Dermis microvascular lymphatic vessel endothelial cell (primary cell): ENCODE results near the gene BCL10. TPM values are rescaled to one million over a fixed set of nuclear protein-coding genes. Genes with fewer than 3 reads are reported as not detected.

Experiments
- DNase-seq, 2 donors: peaks; one replicate each; pipeline versions ENCODE4 v3.0.0 to v3.0.0-alpha.2; 2010; ENCODE audit warnings: low read depth in 2 of 2
- total RNA-seq: library from RNA; depleted of rRNA; stranded (reverse); fragments of >200 nt; gene quantifications from 2 replicates; pipeline ENCODE4 v1.2.1, GENCODE V29; 2014

BCL10 gene
- 51.3 and 65.4 TPM in 2 replicates for total RNA-seq

DNA sequence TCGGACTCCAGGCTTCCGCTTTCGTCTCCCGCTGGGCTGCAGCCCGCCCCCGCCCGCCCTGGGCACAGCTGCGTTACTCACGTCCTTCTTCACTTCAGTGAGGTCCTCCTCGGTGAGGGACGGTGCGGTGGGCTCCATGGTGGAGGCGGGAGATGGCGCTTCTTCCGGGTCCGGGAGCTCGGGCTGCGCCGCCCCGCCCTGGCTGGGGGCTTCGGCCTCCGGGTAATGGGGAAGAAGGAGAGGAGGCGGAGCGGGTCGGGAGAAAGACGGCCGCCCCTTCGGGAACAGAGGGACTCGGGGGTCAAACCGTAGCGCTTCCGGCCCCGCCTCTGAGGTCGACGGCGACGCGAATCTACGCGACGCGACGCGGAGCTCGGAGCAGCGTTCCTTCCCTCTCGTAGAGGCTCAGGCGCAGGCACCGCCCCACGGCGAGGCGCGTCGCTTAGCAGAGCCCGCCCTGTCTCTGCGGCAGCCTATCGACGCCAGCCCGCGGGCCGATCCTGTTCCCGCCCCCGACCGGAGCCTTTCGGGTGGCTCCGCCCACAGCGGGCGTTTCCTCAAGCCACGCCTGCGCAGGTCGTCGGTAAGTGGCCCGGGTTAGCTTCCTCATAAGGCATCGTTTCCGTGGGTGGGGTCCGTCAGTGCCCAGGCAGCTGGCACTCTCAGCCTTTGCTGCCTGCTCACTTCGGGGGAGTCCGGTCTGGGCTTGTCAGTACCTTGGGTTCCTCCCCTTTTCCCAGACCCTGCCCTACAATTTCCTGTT, at the start of gene BCL10:
Gene BCL10 (minus strand): TSS at position 418 of the 763 bp plus-strand sequence. CDS start 280 bp downstream, at position 138.
- peak; percentile 92 to 99 for DNase-seq

DNA sequence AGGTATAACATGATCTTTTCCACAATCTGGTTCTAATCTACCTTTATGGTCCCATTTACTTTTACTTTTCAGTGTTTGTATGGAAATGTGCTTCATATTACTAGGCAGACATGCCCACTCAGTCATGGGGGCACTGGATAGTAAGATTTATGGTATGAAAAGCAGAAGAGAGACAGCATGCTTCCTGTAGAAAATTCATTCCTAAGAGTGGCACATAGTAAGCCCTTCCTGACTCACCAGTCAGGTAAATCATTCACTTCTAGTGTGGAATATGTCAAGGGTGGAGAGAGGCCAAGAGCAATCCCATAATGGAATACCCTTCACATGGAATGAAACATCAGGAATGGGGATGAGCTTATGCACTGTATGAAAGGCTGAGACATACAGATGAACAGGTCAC, 49.5 kb upstream of the BCL10 start:
- DNase-seq, result peak in 1 of 2 donors; percentile 58

DNA sequence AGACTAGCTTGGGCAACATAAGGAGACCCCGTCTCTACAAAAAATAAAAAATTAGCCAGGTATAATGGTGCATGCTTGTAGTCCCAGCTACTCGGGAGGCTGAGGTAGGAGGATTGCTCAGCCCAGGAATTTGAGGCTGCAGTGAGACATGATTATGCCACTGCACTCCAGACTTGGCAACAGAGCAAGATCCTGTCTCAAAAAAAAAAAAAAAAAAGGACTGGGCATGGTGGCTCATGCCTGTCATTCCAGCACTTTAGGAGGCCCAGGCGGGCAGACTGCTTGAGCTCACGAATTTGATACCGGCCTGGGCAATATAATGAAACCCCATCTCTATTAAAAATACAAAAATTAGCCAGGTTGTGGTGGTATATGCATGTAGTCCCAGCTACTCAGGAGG, 47.3 kb upstream of the BCL10 start:
- DNase-seq, result no peak

- peak in 1 of 2 donors; percentile 61 for DNase-seq
Observed at GRCh38 chr1:85322655-85323054, 46.2 kb upstream of the BCL10 start.

GRCh38 chr1:85321237-85321964, 45.0 kb upstream of the BCL10 start:
- no peak for DNase-seq

DNA sequence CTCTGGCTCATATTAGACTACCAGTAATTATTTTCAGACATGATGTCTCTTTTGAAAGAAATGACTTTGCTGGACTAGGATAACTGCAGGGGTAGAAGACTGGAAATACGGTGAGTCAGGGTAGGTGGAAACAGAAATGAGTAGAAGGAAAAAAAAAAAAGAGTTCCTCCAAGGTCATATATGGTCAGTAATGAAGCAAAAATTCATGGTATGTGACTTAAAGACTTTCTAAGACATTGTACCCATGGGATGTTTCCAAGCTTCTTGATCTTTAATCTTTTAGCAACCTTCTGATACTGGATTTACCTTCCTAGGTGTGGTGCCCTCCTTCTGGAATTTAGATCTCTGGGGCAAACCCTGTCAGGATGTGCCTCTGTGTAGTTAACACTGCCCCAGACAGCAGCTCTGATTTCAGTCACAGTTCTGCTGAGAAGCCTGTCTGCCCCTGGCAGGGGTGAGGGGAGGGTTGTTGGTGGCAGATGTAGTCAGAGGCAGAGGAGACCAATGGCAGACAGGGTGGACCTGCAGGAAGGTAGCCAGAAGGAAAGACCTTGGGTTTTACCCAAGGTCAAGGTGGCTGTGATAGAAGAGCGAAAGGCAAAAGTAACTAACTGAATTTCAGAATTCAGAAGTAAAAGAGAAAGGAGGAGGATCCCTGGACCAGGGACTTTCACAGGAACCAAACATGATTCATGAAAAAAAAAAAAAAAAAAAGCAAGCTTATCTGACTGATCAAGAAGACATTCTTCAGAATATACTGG, 44.1 kb upstream of the BCL10 start:
- DNase-seq, result peak in 1 of 2 donors; percentile 73

GRCh38 chr1:85319931-85320330, 43.5 kb upstream of the BCL10 start:
- DNase-seq, result peak in 1 of 2 donors; percentile 87

- DNase-seq, result no peak
Observed at GRCh38 chr1:85319491-85319890, 43.1 kb upstream of the BCL10 start.

DNA sequence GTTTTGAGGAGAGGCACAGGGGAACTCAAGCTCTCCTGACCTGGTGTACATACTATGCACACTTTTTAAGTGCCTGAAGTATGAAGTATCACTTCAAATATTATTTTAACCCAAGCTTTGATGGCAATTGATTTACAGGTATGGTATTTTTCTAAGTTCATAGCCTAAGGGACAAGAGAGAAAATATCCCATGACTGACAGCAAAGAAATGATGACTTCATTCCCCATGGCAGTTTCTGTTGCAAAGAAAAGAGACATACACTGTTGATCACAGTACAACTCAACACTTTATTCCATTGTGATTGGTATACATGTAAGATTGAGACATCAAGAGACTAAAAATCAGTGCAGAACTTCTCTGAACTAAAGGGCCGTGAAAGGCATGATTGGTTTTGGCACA, 41.8 kb upstream of the BCL10 start:
- DNase-seq, result no peak

GRCh38 chr1:85317560-85317959, 41.1 kb upstream of the BCL10 start:
- no peak for DNase-seq

DNA sequence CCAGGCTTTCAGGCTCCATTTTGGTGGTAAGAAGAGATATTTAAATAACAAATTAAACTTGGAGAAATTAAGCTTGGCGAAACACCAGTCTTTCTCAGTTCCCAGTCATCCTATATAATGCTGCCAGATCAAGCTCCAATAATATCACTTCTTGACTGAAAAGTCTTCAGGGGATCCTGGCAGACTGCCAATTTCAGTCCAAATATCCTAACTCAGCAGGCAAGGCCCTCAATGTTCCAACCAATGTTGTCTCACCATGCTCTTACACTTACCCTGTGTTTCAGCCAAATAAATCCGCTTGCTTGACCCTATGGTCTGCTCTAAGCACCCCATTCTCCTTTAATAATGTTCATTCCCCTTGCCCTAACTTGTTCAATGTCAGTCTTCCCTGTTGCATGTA, 39.9 kb upstream of the BCL10 start:
- DNase-seq, result no peak

DNA sequence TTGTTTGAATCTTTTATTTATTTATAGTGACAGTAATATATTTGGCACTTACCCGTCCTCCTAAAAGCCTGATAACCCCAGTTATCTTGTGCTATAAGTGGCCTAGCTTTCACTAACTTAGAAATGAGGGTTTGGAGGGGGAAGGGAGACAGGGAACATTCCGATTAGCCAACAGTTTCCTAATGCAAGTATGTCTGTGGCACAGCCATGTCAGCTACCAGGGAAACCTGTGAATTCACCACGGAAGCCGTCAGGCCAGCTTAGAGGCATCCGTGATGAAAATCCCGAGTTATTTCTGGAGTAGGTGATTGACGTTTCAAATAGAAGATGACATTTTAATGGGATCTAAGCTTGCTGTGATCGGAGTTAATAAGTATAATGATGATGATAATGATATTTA, 39.4 kb upstream of the BCL10 start:
- no peak for DNase-seq

- no peak for DNase-seq
Observed at GRCh38 chr1:85314726-85315125, 38.3 kb upstream of the BCL10 start.

GRCh38 chr1:85313888-85314696, 37.7 kb upstream of the BCL10 start:
- DNase-seq, result peak; percentile 70 to 90

DNA sequence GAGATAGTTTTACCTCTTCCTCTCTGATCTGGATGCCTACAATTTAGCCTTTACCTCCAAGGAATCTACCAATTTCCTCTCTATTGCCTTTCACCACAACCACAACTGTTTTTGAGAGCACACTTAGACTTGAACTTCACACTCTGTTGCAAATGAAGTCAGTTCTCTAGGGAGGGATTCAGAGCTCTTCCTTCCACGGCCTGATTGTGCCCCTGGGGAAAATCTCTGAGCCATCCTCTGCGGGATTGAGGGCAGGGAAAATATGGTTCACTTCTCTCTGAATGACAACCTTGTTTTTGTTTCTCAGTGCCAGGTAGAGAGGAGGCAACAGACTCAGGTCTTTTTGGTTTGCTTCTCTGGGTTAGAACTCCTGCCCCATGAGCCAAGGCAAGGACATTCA, 35.4 kb upstream of the BCL10 start:
- DNase-seq, result no peak

DNA sequence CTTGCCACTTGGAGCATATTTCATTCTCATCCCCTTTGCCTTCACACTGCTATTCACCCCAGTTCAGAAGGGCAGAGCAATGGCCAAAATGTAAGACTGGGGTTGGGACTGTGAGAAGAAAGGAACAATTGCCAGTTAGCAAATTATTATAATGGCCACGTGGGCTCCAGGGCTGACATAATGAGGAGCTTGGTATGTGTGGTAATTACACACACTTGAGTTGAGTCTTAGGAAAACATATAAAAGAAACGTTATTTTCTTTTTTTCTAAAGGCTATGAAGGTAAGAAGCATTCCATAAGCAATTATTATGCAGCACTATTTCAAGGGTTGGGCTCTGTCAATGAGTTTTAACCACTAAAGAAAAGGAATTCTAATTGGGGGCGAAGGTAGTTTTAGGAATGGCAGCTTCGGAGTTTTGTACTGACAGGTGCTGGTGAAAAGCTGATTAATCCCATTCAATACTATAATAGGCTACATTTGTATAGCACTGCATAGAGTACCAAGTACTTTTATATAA, 32.5 kb upstream of the BCL10 start:
- no peak for DNase-seq

DNA sequence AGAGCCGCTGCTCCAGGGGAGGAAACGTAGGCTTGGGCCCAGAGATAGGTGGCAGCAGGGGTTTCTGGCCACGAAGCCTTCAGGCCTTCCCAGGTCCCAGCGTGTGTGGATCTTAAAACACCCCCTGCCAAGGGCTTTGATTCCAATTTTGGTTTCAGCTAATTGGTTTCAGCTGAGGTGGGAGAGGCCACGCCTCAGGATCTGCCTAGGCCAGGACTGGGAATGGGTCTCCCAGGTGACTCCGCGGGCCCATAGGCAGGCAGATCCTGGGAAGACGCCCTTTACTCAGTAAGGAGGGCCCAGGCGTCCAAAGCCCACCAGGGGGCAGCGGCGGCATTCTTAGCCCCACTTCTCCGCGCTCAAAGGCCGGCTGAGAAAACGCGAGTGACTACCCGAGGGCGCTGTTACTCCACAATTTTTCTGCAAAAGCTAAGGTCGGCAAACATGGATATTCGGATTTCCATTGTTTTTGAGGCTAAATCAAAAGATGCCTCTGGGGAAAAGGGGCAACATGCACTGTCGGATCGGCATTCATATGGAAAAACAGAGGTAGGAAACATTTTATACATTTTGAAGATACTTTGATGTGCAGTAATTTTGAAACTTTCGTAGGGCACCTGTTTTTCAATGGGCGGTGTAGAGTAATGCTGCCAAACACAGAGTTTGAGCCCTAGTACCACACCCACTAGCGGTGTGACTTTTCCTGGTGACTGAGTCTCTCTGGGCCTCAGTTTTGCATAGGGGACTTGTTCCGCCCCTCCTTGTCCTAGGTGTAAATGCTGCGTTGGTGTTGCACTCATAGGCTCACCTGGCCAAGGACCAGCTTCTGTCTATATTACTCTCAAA, 31.8 kb upstream of the BCL10 start:
- DNase-seq, result peak; percentile 79 to 92

- no peak for DNase-seq
Observed at GRCh38 chr1:85306236-85306635, 29.8 kb upstream of the BCL10 start.

- no peak for DNase-seq
Observed at GRCh38 chr1:85303440-85304162, 27.2 kb upstream of the BCL10 start.
